HCT116 (cell line): ENCODE measurements around the gene HEBP1. TPM values are rescaled to one million over a fixed set of nuclear protein-coding genes. Genes with fewer than 3 reads are reported as not detected.

Experiments
- ATAC-seq: fragments of 200-7000 bp; cut with Tn5 transposase; 2 replicates; pipeline ENCODE4 v1.9.1; 2020; ENCODE audit warnings: mild to moderate bottlenecking, moderate library complexity
- BruUV-seq: library from RNA; stranded (reverse); fragments of 400-500 nt; replicated peaks from 2 replicates; lab custom pipeline; 2021; lab: Mats Ljungman, UMichigan
- CTCF ChIA-PET: fragments of 300-600 bp; sonication (Branson Sonifier 250); formaldehyde crosslinking; loops from one replicate; lab custom pipeline; 2021; ENCODE audit warnings: antibody characterized with exemption; lab: Charles Lee
- POLR2A ChIA-PET: fragments of 300-600, 350-600 bp; sonication (Branson Sonifier 250); formaldehyde crosslinking; loops from one replicate; lab custom pipeline; 2021; ENCODE audit warnings: antibody characterized with exemption; lab: Charles Lee
- RAD21 ChIA-PET, 2 experiments: fragments of 300-600 bp; sonication (Branson Sonifier 250); formaldehyde crosslinking; loops; one replicate each; lab custom pipeline; 2023; ENCODE audit warnings: low total read pairs in 2 of 2; ENCODE audit not compliant: uncharacterized antibody in 2 of 2, unreplicated experiment in 2 of 2, low non-redundant PET in 1 of 2; lab: Charles Lee
- DNase-seq: peaks from one replicate; pipeline ENCODE4 v3.0.0-alpha.2; 2010; ENCODE audit warnings: low read depth, low spot score
- H2AFZ ChIP-seq: fragments of 200-600 bp; shearing (Covaris generic), sonication (generic); 2 replicates; pipeline ENCODE4 v1.6.1; 2017; ENCODE audit warnings: low read depth, mixed run types, mixed read lengths, antibody characterized with exemption, low read length; ENCODE audit not compliant: poor library complexity, severe bottlenecking
- H3K27ac ChIP-seq: 2 replicates; pipeline ENCODE4 v1.5.1; 2012; ENCODE audit warnings: low read depth, low read length
- H3K27me3 ChIP-seq: fragments of 200-600 bp; sonication (generic); 2 replicates; pipeline ENCODE4 v1.6.1; 2016; ENCODE audit warnings: mixed run types, low read length, mixed read lengths; ENCODE audit not compliant: insufficient read depth
- H3K36me3 ChIP-seq, 2 experiments: fragments of 200-500 bp in 1 of 2; fragments of 200-600 bp in 1 of 2; sonication (Bioruptor generic) in 1 of 2; sonication (generic) in 1 of 2; 2 replicates each; pipeline versions ENCODE4 v1.5.1 to v1.6.1; 2014 to 2016; ENCODE audit warnings: low read length in 2 of 2, inconsistent platforms in 1 of 2, mixed read lengths in 1 of 2, mixed run types in 1 of 2; ENCODE audit not compliant: insufficient read depth in 2 of 2, control insufficient read depth in 1 of 2
- H3K4me1 ChIP-seq, 2 experiments: fragments of 200-600 bp in 1 of 2; sonication (generic) in 1 of 2; 2 replicates each; pipeline versions ENCODE4 v1.5.1 to v1.6.1; 2012 to 2017; ENCODE audit warnings: low read length in 2 of 2, inconsistent platforms in 1 of 2, mild to moderate bottlenecking in 1 of 2, mixed read lengths in 1 of 2, mixed run types in 1 of 2, moderate library complexity in 1 of 2; ENCODE audit not compliant: insufficient read depth in 2 of 2, control insufficient read depth in 1 of 2
- H3K4me2 ChIP-seq: fragments of 200-600 bp; sonication (generic); 2 replicates; pipeline ENCODE4 v1.6.1; 2017; ENCODE audit warnings: mixed run types, low read length, mixed read lengths
- H3K4me3 ChIP-seq, 2 experiments: fragments of 200-600 bp in 1 of 2; sonication (generic) in 1 of 2; replicated peaks in 1 of 2; 2 replicates each; pipeline ENCODE4 v1.5.1; 2011 to 2016; ENCODE audit warnings: low read length in 2 of 2, control low read depth in 1 of 2, low read depth in 1 of 2, mild to moderate bottlenecking in 1 of 2, mixed read lengths in 1 of 2, mixed run types in 1 of 2
- H3K79me2 ChIP-seq: fragments of 200-600 bp; sonication (generic); 2 replicates; pipeline ENCODE4 v1.6.1; 2017; ENCODE audit warnings: mild to moderate bottlenecking, mixed run types, low read length, moderate library complexity, mixed read lengths; ENCODE audit not compliant: insufficient read depth
- H3K9ac ChIP-seq: fragments of 200-600 bp; sonication (generic); 2 replicates; pipeline ENCODE4 v1.6.1; 2016; ENCODE audit warnings: low read length, mixed read lengths
- H3K9me2 ChIP-seq: fragments of 200-600 bp; sonication (generic), shearing (Covaris generic); 2 replicates; pipeline ENCODE4 v1.6.1; 2017; ENCODE audit warnings: mixed run types, mild to moderate bottlenecking, moderate library complexity; ENCODE audit not compliant: insufficient read depth
- H3K9me3 ChIP-seq, 2 experiments: fragments of 200-500 bp in 1 of 2; fragments of 200-600 bp in 1 of 2; sonication (Bioruptor generic) in 1 of 2; sonication (generic) in 1 of 2; 2 replicates each; pipeline ENCODE4 v1.6.1; 2014 to 2017; ENCODE audit warnings: low read length in 2 of 2, mixed read lengths in 2 of 2, inconsistent platforms in 1 of 2, low read depth in 1 of 2, mild to moderate bottlenecking in 1 of 2, mixed run types in 1 of 2, moderate library complexity in 1 of 2; ENCODE audit not compliant: control insufficient read depth in 1 of 2, insufficient read depth in 1 of 2
- H4K20me1 ChIP-seq: fragments of 200-600 bp; sonication (generic), shearing (Covaris generic); 2 replicates; pipeline ENCODE4 v1.6.1; 2017; ENCODE audit warnings: mixed run types, mild to moderate bottlenecking, moderate library complexity; ENCODE audit not compliant: insufficient read depth
- ATF3 ChIP-seq: IDR thresholded peaks from 2 replicates; pipeline ENCODE4 v1.6.1; 2012
- CBX3 ChIP-seq: IDR thresholded peaks from 2 replicates; pipeline ENCODE4 v1.6.1; 2012; ENCODE audit warnings: low read depth
- CEBPB ChIP-seq: IDR thresholded peaks from 2 replicates; pipeline ENCODE4 v1.6.1; 2012; ENCODE audit warnings: low read depth
- EZH2phosphoT487 ChIP-seq: fragments of 200-600 bp; IDR thresholded peaks from 2 replicates; pipeline ENCODE4 v1.6.1; 2018; ENCODE audit warnings: antibody characterized with exemption, borderline replicate concordance
- MAX ChIP-seq: IDR thresholded peaks from 2 replicates; pipeline ENCODE4 v1.6.1; 2012
- RAD21 ChIP-seq: IDR thresholded peaks from 2 replicates; pipeline ENCODE4 v1.6.1; 2012; ENCODE audit warnings: low read depth, mild to moderate bottlenecking
- REST ChIP-seq: IDR thresholded peaks from 2 replicates; pipeline ENCODE4 v1.6.1; 2012; ENCODE audit warnings: low read depth
- ZFX ChIP-seq: fragments of 450-650 bp; IDR thresholded peaks from 2 replicates; pipeline ENCODE4 v1.6.1; 2017
- intact Hi-C: fragments of 100-400 bp; cut with micrococcal nuclease; formaldehyde crosslinking; loops from 2 replicates; pipeline ENCODE4 v1.10.0; 2022
- total RNA-seq: library from RNA; stranded (reverse); gene quantifications from one replicate; pipeline ENCODE4 v1.2.1, GENCODE V29; 2021; ENCODE audit not compliant: unreplicated experiment
- TF ChIP-seq, protein P1 (sequence below): IDR thresholded peaks from 2 replicates; pipeline ENCODE4 v1.6.1; 2011; ENCODE audit warnings: mild to moderate bottlenecking, low read length, moderate library complexity; ENCODE audit not compliant: insufficient replicate concordance; ENCODE audit errors: extremely low read depth

The HEBP1 gene
- total RNA-seq, 1 experiment from 2014 or later, result 41.0 TPM

DNA sequence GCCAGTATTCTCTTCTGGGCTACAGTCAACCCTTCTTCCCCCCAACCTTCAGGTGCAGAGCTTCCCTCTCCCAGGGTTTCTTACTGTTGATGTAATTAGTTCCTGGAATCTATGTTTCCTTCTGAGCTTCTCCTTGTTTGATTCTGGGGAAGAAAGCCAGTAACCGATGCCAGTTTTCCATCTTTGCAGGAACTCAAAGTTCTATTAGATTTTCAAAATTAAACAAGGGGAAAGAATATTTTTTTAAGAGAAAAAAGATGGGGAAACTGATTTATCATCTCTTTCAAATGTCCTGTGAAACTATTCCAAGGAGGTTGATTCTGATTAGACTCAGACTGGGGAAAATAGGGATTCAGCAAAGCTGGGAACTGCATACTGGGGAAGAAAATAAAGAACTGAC is 26.2 kb upstream of the HEBP1 start (continued):
- no peak for TF ChIP-seq REST
- TF ChIP-seq ATF3, result no peak

DNA sequence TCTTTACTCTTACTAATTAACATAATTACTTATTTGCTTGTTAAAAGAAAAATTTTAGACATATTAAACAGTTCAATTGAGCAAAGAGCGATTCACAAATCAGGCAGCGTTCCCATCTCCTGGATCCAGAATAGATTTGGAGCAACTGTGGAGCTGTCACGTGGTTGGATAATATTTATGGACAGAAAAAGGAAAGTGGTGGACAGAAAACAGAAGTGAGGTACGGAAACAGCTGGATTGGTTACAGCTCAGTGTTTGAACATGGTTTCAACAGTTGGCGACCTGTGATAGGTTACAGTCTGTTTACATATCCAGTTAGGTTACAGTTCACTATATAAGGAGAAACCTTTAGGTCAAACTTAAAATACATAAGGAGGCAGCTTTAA is 24.5 kb upstream of the HEBP1 start:
- H3K27me3 ChIP-seq, result no peaks in the 10 kb centered on the region
- H3K9ac ChIP-seq, result no peak overlapping the region
- TF ChIP-seq EZH2phosphoT487 (no peak), MAX (no peak), CBX3 (no peak), CEBPB (no peak), RAD21 (no peak), ZFX (no peak)
- TF ChIP-seq, protein P1, sequence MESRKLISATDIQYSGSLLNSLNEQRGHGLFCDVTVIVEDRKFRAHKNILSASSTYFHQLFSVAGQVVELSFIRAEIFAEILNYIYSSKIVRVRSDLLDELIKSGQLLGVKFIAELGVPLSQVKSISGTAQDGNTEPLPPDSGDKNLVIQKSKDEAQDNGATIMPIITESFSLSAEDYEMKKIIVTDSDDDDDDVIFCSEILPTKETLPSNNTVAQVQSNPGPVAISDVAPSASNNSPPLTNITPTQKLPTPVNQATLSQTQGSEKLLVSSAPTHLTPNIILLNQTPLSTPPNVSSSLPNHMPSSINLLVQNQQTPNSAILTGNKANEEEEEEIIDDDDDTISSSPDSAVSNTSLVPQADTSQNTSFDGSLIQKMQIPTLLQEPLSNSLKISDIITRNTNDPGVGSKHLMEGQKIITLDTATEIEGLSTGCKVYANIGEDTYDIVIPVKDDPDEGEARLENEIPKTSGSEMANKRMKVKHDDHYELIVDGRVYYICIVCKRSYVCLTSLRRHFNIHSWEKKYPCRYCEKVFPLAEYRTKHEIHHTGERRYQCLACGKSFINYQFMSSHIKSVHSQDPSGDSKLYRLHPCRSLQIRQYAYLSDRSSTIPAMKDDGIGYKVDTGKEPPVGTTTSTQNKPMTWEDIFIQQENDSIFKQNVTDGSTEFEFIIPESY, result no peak
- RAD21 ChIA-PET, result interaction anchor here (1.0 to 1.2 kb wide), 2 partner anchors 178 kb away, joined by 3 to 6 read pairs; no protein-coding TSS in a partner anchor
- no peak overlapping the region for H3K4me3 ChIP-seq
- no peaks in the 10 kb centered on the region for H3K79me2 ChIP-seq
- no peak overlapping the region for H3K27ac ChIP-seq
- no peaks in the 10 kb centered on the region for H4K20me1 ChIP-seq
- DNase-seq, result no peak
- BruUV-seq, result no TSS peak
- POLR2A ChIA-PET, result interaction anchor here (0.9 kb wide), 1 partner anchor 187 kb away, joined by 5 read pairs; no protein-coding TSS in a partner anchor
- intact Hi-C loops, result loop anchor here (1.0 kb wide), 1 partner anchor 188 kb away; no protein-coding TSS in a partner anchor
- no peaks in the 10 kb centered on the region for H3K36me3 ChIP-seq
- no peak overlapping the region for H2AFZ ChIP-seq
- no peaks in the 10 kb centered on the region for H3K4me1 ChIP-seq
- CTCF ChIA-PET, result interaction anchor here (1.2 to 2.6 kb wide), 6 partner anchors 9 to 1143 kb away, joined by 3 to 19 read pairs (median 6); no protein-coding TSS in a partner anchor
- no peaks in the 10 kb centered on the region for H3K9me2 ChIP-seq
- no peaks in the 10 kb centered on the region for H3K9me3 ChIP-seq
- no peak for ATAC-seq
- H3K4me2 ChIP-seq, result no peak overlapping the region
